Measurements from ENCODE around the gene UGT1A8. TPM values are rescaled to one million over a fixed set of nuclear protein-coding genes. Genes with fewer than 3 reads are reported as not detected.

UGT1A8 gene
- total and polyA plus RNA-seq, 9 of the 15 experiments (the other 6 are each of a cell fraction or from before 2014, with no cell fraction given): 0.04 TPM; not detected in 8

DNA sequence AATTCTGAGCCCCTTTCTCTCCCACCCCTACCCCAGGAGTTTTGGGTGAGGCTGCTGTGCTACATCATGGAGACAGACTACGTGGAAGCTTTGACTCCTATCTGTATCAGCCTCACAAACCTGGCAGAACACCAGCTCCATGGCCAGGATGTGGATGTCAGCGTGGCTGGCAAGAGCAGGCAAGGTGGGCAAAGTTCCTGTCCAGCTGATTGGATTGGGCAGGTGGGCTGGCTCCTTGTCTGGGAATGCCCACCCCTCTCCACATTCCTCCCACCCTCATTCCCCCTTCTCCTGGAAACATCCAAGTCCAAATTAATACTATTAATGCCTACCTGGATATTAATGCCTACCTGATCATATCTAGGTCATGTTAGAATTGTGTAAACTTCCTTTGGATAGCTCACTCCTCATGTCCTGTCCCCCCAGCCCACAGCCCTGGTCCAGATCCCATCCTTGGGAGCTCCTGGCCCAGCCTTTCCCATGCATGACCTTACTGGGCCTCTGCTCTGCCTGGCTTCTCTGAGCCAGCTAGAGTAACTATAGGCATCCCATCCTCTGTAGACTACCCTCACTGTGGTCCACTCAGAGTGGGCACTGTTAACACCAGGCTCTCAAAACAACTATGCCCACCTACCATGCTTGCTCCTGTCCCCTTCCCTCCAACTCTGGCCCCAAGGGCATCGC, 184.8 kb downstream of the UGT1A8 start:
- Histone ChIP-seq H3K4me1 (replicated peaks in 1 of 2; ENCODE audit: control insufficient read depth in 2 of 2, insufficient read depth in 2 of 2, low read length in 2 of 2) (no peaks in the 10 kb centered on the region; a peak in 1 of 5 replicates), H4K20me1 (replicated peaks; ENCODE audit: control insufficient read depth, insufficient read depth, low read length) (no peaks in the 10 kb centered on the region), H3K9me1 (ENCODE audit: control insufficient read depth, insufficient read depth, low read length) (no peaks in the 10 kb centered on the region), H3K9me3 (replicated peaks; ENCODE audit: control insufficient read depth, insufficient read depth, low read depth, low read length) (no peaks in the 10 kb centered on the region), H3K36me3 (ENCODE audit: control insufficient read depth, insufficient read depth, low read length) (no peaks in the 10 kb centered on the region), H3K79me2 (ENCODE audit: control insufficient read depth, insufficient read depth, low read length) (no peaks in the 10 kb centered on the region), H2AFZ (ENCODE audit: low read depth, low read length) (no peak overlapping the region), H3K27ac (ENCODE audit: extremely low read depth, low read depth, low read length) (no peak overlapping the region), H3K27me3 (ENCODE audit: control insufficient read depth in 2 of 2, insufficient read depth in 2 of 2, low read length in 2 of 2) (peaks cover 0 to 7% of the 10 kb centered on the region in 2 experiments; a peak in 1 of 5 replicates), H3K4me2 (ENCODE audit: insufficient read depth, low read length) (no peak overlapping the region), H3K9ac (ENCODE audit: insufficient read depth in 1 of 2, low read depth in 2 of 2, low read length in 2 of 2) (no peak overlapping the region), H3K4me3 (no peak overlapping the region)
- BruUV-seq (replicated peaks): no TSS peak
- DNase-seq (ENCODE audit: extremely low read depth in 1 of 4, low spot score in 3 of 4): no peak
- CTCF ChIA-PET (ENCODE audit: low intra/inter-chr PET ratio): no interaction called here
- ATAC-seq: no peak
- FAIRE-seq: no peak
- 0% methylated on average over 2 of the region's 3 CpGs for WGBS (ENCODE audit: insufficient coverage, low coverage, missing lambda C conversion rate)
- POLR2A ChIA-PET: interaction anchor here (0.6 kb wide), 1 partner anchor 42 kb away, joined by 4 read pairs; the partner anchor contains the start of gene UGT1A1
- in situ Hi-C loops (cut with MboI): no loop called here
- intact Hi-C loops (cut with micrococcal nuclease): no loop called here
- TF ChIP-seq SNIP1 (IDR thresholded peaks at IDR 0.05; ENCODE audit: low read depth) (no peak), SUPT5H (IDR thresholded peaks at IDR 0.05) (no peak), POLR2AphosphoS5 (IDR thresholded peaks at IDR 0.05; ENCODE audit: control insufficient read depth, insufficient read depth, low read depth, low read length) (no peak), ZNF384 (IDR thresholded peaks at IDR 0.05; ENCODE audit: low read depth, low read length) (no peak), PCBP1 (IDR thresholded peaks at IDR 0.05; ENCODE audit: low read depth, low read length, poor library complexity, severe bottlenecking) (no peak), THRAP3 (IDR thresholded peaks at IDR 0.05; ENCODE audit: borderline replicate concordance) (no peak), RUNX1 (IDR thresholded peaks at IDR 0.05; ENCODE audit: low read depth) (no peak), NFE2 (IDR thresholded peaks at IDR 0.05; ENCODE audit: low read depth) (no peak), CBFA2T2 (conservative IDR thresholded peaks at IDR 0.05) (no peak), PHF8 (IDR thresholded peaks at IDR 0.05; ENCODE audit: borderline replicate concordance, low read length) (no peak), CREB1 (IDR thresholded peaks at IDR 0.05) (no peak), CREB1 (CRISPR knock-in tag; IDR thresholded peaks at IDR 0.05) (no peak), GTF2A2 (tag; IDR thresholded peaks at IDR 0.05) (no peak), FUS (optimal IDR thresholded peaks at IDR 0.05; ENCODE audit: low read depth, low read length) (no peak), ZNF584 (CRISPR knock-in tag; IDR thresholded peaks at IDR 0.05; ENCODE audit: low read depth) (no peak), BRCA1 (IDR thresholded peaks at IDR 0.05) (no peak), BRCA1 (CRISPR knock-in tag; IDR thresholded peaks at IDR 0.05) (no peak), ZNF12 (CRISPR knock-in tag; IDR thresholded peaks at IDR 0.05) (no peak)
- TF ChIP-seq, protein P1, sequence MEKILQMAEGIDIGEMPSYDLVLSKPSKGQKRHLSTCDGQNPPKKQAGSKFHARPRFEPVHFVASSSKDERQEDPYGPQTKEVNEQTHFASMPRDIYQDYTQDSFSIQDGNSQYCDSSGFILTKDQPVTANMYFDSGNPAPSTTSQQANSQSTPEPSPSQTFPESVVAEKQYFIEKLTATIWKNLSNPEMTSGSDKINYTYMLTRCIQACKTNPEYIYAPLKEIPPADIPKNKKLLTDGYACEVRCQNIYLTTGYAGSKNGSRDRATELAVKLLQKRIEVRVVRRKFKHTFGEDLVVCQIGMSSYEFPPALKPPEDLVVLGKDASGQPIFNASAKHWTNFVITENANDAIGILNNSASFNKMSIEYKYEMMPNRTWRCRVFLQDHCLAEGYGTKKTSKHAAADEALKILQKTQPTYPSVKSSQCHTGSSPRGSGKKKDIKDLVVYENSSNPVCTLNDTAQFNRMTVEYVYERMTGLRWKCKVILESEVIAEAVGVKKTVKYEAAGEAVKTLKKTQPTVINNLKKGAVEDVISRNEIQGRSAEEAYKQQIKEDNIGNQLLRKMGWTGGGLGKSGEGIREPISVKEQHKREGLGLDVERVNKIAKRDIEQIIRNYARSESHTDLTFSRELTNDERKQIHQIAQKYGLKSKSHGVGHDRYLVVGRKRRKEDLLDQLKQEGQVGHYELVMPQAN (IDR thresholded peaks at IDR 0.05; ENCODE audit: borderline replicate concordance): no peak
- TF ChIP-seq, protein P2, sequence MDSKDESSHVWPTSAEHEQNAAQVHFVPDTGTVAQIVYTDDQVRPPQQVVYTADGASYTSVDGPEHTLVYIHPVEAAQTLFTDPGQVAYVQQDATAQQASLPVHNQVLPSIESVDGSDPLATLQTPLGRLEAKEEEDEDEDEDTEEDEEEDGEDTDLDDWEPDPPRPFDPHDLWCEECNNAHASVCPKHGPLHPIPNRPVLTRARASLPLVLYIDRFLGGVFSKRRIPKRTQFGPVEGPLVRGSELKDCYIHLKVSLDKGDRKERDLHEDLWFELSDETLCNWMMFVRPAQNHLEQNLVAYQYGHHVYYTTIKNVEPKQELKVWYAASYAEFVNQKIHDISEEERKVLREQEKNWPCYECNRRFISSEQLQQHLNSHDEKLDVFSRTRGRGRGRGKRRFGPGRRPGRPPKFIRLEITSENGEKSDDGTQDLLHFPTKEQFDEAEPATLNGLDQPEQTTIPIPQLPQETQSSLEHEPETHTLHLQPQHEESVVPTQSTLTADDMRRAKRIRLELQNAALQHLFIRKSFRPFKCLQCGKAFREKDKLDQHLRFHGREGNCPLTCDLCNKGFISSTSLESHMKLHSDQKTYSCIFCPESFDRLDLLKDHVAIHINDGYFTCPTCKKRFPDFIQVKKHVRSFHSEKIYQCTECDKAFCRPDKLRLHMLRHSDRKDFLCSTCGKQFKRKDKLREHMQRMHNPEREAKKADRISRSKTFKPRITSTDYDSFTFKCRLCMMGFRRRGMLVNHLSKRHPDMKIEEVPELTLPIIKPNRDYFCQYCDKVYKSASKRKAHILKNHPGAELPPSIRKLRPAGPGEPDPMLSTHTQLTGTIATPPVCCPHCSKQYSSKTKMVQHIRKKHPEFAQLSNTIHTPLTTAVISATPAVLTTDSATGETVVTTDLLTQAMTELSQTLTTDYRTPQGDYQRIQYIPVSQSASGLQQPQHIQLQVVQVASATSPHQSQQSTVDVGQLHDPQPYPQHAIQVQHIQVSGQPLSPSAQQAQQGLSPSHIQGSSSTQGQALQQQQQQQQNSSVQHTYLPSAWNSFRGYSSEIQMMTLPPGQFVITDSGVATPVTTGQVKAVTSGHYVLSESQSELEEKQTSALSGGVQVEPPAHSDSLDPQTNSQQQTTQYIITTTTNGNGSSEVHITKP (IDR thresholded peaks at IDR 0.05; ENCODE audit: partially characterized antibody): no peak
